ENCODE measurements around the gene LCN10. TPM values are rescaled to one million over a fixed set of nuclear protein-coding genes. Genes with fewer than 3 reads are reported as not detected.
"Not testable (repeated sequence)": the region's sequence is repeated elsewhere in the genome, so short reads cannot be mapped to it uniquely, and the experiment has no call there.

The LCN10 gene
- total RNA-seq, 1 donor from 2014 or later: 2.5 TPM

- no peak overlapping the region for H3K4me3 ChIP-seq
- DNase-seq (no peak), ATAC-seq (no peak)
- no peaks in the 10 kb centered on the region for H3K36me3 ChIP-seq
- H3K4me1 ChIP-seq: no peaks in the 10 kb centered on the region
- TF ChIP-seq CTCF (IDR thresholded peaks at IDR 0.05): no peak
- H3K9me3 ChIP-seq: peaks cover 7% of the 10 kb centered on the region
- H3K27me3 ChIP-seq (ENCODE audit: low read depth): no peaks in the 10 kb centered on the region
- no peak overlapping the region for H3K27ac ChIP-seq
- intact Hi-C loops (cut with DNase I): no loop called here
Observed at GRCh38 chr9:136774416-136775045, 31.8 kb upstream of the LCN10 start.

GRCh38 chr9:136773386-136774044, 30.8 kb upstream of the LCN10 start:
- intact Hi-C loops (cut with DNase I): no loop called here
- no peak overlapping the region for H3K4me3 ChIP-seq
- TF ChIP-seq CTCF (IDR thresholded peaks at IDR 0.05): no peak
- H3K27me3 ChIP-seq (ENCODE audit: low read depth): no peaks in the 10 kb centered on the region
- H3K27ac ChIP-seq: no peak overlapping the region
- ATAC-seq: peak; percentile 49 to 57
- H3K9me3 ChIP-seq: peaks cover 7% of the 10 kb centered on the region
- DNase-seq: peak; percentile 70
- no peaks in the 10 kb centered on the region for H3K36me3 ChIP-seq
- no peaks in the 10 kb centered on the region for H3K4me1 ChIP-seq

- no peaks in the 10 kb centered on the region for H3K4me1 ChIP-seq
- H3K36me3 ChIP-seq: no peaks in the 10 kb centered on the region
- H3K9me3 ChIP-seq: peaks cover 7% of the 10 kb centered on the region
- H3K27me3 ChIP-seq (ENCODE audit: low read depth): no peaks in the 10 kb centered on the region
- intact Hi-C loops (cut with DNase I): no loop called here
- no peak overlapping the region for H3K27ac ChIP-seq
- no peak overlapping the region for H3K4me3 ChIP-seq
- no peak for ATAC-seq
- no peak for DNase-seq
- TF ChIP-seq CTCF (IDR thresholded peaks at IDR 0.05): no peak
Observed at GRCh38 chr9:136771907-136772415, 29.2 kb upstream of the LCN10 start.

GRCh38 chr9:136769710-136770191, 27.0 kb upstream of the LCN10 start:
- peaks cover 7% of the 10 kb centered on the region for H3K9me3 ChIP-seq
- intact Hi-C loops (cut with DNase I): no loop called here
- no peak overlapping the region for H3K4me3 ChIP-seq
- no peaks in the 10 kb centered on the region for H3K4me1 ChIP-seq
- peaks cover under 1% of the 10 kb centered on the region for H3K27me3 ChIP-seq (ENCODE audit: low read depth)
- peak; percentile 46 for TF ChIP-seq CTCF (IDR thresholded peaks at IDR 0.05)
- ATAC-seq: peak; percentile 54 to 60
- H3K36me3 ChIP-seq: no peaks in the 10 kb centered on the region
- DNase-seq: no peak
- no peak overlapping the region for H3K27ac ChIP-seq

- H3K27me3 ChIP-seq (ENCODE audit: low read depth); ATAC-seq; H3K27ac ChIP-seq; DNase-seq; H3K4me3 ChIP-seq; H3K4me1 ChIP-seq; intact Hi-C loops (cut with DNase I); H3K36me3 ChIP-seq; H3K9me3 ChIP-seq: not testable (repeated sequence)
- TF ChIP-seq CTCF (IDR thresholded peaks at IDR 0.05): peak; percentile 47
Observed at GRCh38 chr9:136766410-136767120, 23.8 kb upstream of the LCN10 start.

GRCh38 chr9:136765745-136766409, 23.1 kb upstream of the LCN10 start:
- H3K9me3 ChIP-seq; H3K4me1 ChIP-seq; DNase-seq; H3K36me3 ChIP-seq; H3K27ac ChIP-seq; intact Hi-C loops (cut with DNase I); H3K27me3 ChIP-seq (ENCODE audit: low read depth); ATAC-seq; H3K4me3 ChIP-seq: not testable (repeated sequence)

All from lower lobe of right lung (tissue), 2 donors.